ENCODE measurements around the gene UBALD2.

DNA sequence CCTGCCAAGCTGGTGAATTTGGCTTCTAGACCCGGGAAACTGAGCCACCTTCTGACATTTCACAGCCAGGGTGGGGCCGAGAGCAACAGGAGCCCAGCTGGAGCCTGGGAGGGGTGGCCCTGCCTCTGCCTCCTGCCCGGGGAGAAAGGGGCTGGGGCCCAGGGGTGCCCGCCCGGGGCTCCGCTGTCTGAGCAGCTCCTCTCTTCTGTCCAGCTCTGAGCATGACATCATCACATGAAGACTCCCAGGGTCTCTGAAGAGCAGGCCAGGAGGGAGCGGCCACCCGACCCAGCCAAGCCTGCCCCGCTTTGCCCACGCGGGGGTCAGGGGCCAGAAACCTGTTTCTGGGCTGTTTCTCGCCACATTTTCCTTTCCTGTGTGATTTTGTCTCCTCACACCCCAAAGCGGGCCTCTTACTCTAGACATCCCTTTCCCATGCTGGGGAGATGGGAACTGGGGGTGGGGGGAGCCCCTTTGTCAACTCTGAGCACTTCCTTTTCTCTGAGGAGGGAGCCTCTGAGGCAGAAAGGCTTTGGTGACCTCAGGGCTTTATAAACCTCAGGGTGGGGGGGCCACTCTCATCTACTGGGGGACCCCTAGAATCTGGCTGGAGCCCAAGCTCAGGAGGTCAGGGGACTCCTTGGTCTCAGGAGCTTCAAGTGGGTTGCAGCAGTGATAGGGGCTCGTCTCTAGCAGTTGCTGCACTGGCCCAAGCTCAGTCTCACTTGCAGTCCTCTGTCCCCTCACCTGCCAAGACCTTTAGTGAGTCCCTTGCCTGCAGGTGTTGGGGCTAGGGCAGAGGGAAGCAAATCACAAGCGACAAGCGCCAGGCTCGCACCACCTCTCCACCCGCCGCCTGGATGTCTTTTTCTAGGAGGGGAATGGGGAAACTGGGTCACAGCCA, 7.6 kb downstream of the UBALD2 start:
- TF ChIP-seq, protein P1, sequence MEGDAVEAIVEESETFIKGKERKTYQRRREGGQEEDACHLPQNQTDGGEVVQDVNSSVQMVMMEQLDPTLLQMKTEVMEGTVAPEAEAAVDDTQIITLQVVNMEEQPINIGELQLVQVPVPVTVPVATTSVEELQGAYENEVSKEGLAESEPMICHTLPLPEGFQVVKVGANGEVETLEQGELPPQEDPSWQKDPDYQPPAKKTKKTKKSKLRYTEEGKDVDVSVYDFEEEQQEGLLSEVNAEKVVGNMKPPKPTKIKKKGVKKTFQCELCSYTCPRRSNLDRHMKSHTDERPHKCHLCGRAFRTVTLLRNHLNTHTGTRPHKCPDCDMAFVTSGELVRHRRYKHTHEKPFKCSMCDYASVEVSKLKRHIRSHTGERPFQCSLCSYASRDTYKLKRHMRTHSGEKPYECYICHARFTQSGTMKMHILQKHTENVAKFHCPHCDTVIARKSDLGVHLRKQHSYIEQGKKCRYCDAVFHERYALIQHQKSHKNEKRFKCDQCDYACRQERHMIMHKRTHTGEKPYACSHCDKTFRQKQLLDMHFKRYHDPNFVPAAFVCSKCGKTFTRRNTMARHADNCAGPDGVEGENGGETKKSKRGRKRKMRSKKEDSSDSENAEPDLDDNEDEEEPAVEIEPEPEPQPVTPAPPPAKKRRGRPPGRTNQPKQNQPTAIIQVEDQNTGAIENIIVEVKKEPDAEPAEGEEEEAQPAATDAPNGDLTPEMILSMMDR (IDR thresholded peaks at IDR 0.05; ENCODE audit: poor library complexity, severe bottlenecking) = no peak
- no peak for TF ChIP-seq POLR2AphosphoS5 (IDR thresholded peaks at IDR 0.05)
- no peak for TF ChIP-seq EZH2 (IDR thresholded peaks at IDR 0.05; ENCODE audit: borderline replicate concordance, insufficient read depth, low read length, poor library complexity, severe bottlenecking)
- no peak for TF ChIP-seq MXI1 (conservative IDR thresholded peaks at IDR 0.05; ENCODE audit: poor library complexity, severe bottlenecking)
- TF ChIP-seq TAF1 (IDR thresholded peaks at IDR 0.05; ENCODE audit: low read depth) = no peak
- TF ChIP-seq, protein P2, sequence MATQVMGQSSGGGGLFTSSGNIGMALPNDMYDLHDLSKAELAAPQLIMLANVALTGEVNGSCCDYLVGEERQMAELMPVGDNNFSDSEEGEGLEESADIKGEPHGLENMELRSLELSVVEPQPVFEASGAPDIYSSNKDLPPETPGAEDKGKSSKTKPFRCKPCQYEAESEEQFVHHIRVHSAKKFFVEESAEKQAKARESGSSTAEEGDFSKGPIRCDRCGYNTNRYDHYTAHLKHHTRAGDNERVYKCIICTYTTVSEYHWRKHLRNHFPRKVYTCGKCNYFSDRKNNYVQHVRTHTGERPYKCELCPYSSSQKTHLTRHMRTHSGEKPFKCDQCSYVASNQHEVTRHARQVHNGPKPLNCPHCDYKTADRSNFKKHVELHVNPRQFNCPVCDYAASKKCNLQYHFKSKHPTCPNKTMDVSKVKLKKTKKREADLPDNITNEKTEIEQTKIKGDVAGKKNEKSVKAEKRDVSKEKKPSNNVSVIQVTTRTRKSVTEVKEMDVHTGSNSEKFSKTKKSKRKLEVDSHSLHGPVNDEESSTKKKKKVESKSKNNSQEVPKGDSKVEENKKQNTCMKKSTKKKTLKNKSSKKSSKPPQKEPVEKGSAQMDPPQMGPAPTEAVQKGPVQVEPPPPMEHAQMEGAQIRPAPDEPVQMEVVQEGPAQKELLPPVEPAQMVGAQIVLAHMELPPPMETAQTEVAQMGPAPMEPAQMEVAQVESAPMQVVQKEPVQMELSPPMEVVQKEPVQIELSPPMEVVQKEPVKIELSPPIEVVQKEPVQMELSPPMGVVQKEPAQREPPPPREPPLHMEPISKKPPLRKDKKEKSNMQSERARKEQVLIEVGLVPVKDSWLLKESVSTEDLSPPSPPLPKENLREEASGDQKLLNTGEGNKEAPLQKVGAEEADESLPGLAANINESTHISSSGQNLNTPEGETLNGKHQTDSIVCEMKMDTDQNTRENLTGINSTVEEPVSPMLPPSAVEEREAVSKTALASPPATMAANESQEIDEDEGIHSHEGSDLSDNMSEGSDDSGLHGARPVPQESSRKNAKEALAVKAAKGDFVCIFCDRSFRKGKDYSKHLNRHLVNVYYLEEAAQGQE (IDR thresholded peaks at IDR 0.05; ENCODE audit: borderline replicate concordance) = no peak
- TF ChIP-seq SMC3 (conservative IDR thresholded peaks at IDR 0.05; ENCODE audit: poor library complexity) = no peak
- no peak for TF ChIP-seq EP300 (conservative IDR thresholded peaks at IDR 0.05; ENCODE audit: poor library complexity, severe bottlenecking)
- TF ChIP-seq RAD21 (conservative IDR thresholded peaks at IDR 0.05) = no peak
